HepG2 (cell line): Measurements from ENCODE around the gene CFAP221. TPM values are rescaled to one million over a fixed set of nuclear protein-coding genes. Genes with fewer than 3 reads are reported as not detected.

Experiments used
- ATAC-seq: fragments of 200-7000 bp; cut with Tn5 transposase; 3 replicates; pipeline ENCODE4 v1.9.1; 2020; ENCODE audit warnings: mild to moderate bottlenecking, moderate library complexity
- BruUV-seq: library from RNA; stranded (reverse); fragments of 400-500 nt; replicated peaks from 2 replicates; lab custom pipeline; 2021; lab: Mats Ljungman, UMichigan
- CTCF ChIA-PET: fragments of 300-600 bp; formaldehyde crosslinking; extraction: SDS; loops from one replicate; lab custom pipeline; 2021; ENCODE audit warnings: low total read pairs, inconsistent platforms, low intra/inter-chr PET ratio; lab: Yijun Ruan, JAX
- POLR2A ChIA-PET: fragments of 350-600 bp; sonication (Branson Sonifier 250); formaldehyde crosslinking; loops from one replicate; lab custom pipeline; 2020; ENCODE audit warnings: antibody characterized with exemption, inconsistent platforms; lab: Yijun Ruan, JAX
- DNase-seq: peaks from one replicate; pipeline ENCODE4 v3.0.0-alpha.2; 2015; ENCODE audit warnings: low spot score
- FAIRE-seq: peaks from 3 replicates; lab custom pipeline; 2011; peaks lifted over from hg19 to GRCh38; lab: Jason Lieb, UNC
- H2AFZ ChIP-seq: one replicate; pipeline ENCODE4 v1.6.1; 2011; ENCODE audit warnings: low read length, inconsistent platforms
- H3K27ac ChIP-seq: fragments of 300-600 bp; 3 replicates; pipeline ENCODE4 v1.8.0; 2011; ENCODE audit warnings: mixed run types, mild to moderate bottlenecking, mixed read lengths, low read length, inconsistent platforms; ENCODE audit not compliant: insufficient read depth; ENCODE audit errors: extremely low read length
- H3K27me3 ChIP-seq, 2 experiments: fragments of 200-600 bp in 1 of 2; 2 replicates in 1 of 2; 3 replicates in 1 of 2; pipeline versions ENCODE4 v1.6.0 to v1.8.0; 2011; ENCODE audit warnings: low read length in 2 of 2, mild to moderate bottlenecking in 2 of 2, moderate library complexity in 2 of 2, inconsistent platforms in 1 of 2; ENCODE audit not compliant: insufficient read depth in 2 of 2, control insufficient read depth in 1 of 2
- H3K36me3 ChIP-seq, 2 experiments: fragments of 200-600 bp in 1 of 2; replicated peaks in 1 of 2; 2 replicates in 1 of 2; 3 replicates in 1 of 2; pipeline versions ENCODE4 v1.5.1 to v1.8.0; 2011; ENCODE audit warnings: low read length in 2 of 2, inconsistent platforms in 1 of 2; ENCODE audit not compliant: insufficient read depth in 2 of 2, control insufficient read depth in 1 of 2
- H3K4me1 ChIP-seq: 2 replicates; pipeline ENCODE4 v1.5.1; 2012; ENCODE audit warnings: low read length, inconsistent platforms; ENCODE audit not compliant: insufficient read depth
- H3K4me2 ChIP-seq: 2 replicates; pipeline ENCODE4 v1.6.0; 2011; ENCODE audit warnings: low read depth, low read length, inconsistent platforms
- H3K4me3 ChIP-seq, 3 experiments: fragments of 200-600 bp in 1 of 3; sonication (generic), shearing (Covaris generic) in 1 of 3; replicated peaks in 1 of 3; 2 replicates each; pipeline ENCODE4 v1.5.1; 2011 to 2016; ENCODE audit warnings: low read length in 3 of 3, inconsistent platforms in 2 of 3, low read depth in 2 of 3, mild to moderate bottlenecking in 2 of 3, control low read depth in 1 of 3, mixed read lengths in 1 of 3; ENCODE audit not compliant: insufficient read depth in 1 of 3
- H3K79me2 ChIP-seq: one replicate; pipeline ENCODE4 v1.6.1; 2011; ENCODE audit warnings: low read length, inconsistent platforms; ENCODE audit not compliant: insufficient read depth
- H3K9ac ChIP-seq: 2 replicates; pipeline ENCODE4 v1.6.0; 2011; ENCODE audit warnings: mild to moderate bottlenecking, low read depth, low read length, inconsistent platforms; ENCODE audit not compliant: insufficient read depth
- H3K9me3 ChIP-seq: 2 replicates; pipeline ENCODE4 v1.5.1; 2012; ENCODE audit warnings: mild to moderate bottlenecking, low read length
- H4K20me1 ChIP-seq: 2 replicates; pipeline ENCODE4 v1.6.0; 2011; ENCODE audit warnings: inconsistent platforms, mild to moderate bottlenecking, low read length, moderate library complexity; ENCODE audit not compliant: insufficient read depth
- BCLAF1 ChIP-seq: fragments of 450-650 bp; IDR thresholded peaks from 2 replicates; pipeline ENCODE4 v1.6.1; 2017; ENCODE audit warnings: mild to moderate bottlenecking
- CEBPB ChIP-seq: IDR thresholded peaks from 2 replicates; pipeline ENCODE4 v1.6.1; 2011; ENCODE audit warnings: low read depth, low read length, improper control_type of control experiment, borderline replicate concordance
- HOXD1 ChIP-seq: sonication (generic); formaldehyde crosslinking; IDR thresholded peaks from 2 replicates; pipeline ENCODE4 v1.5.0; 2020; ENCODE audit warnings: missing genetic modification reagents
- IRF2 ChIP-seq: IDR thresholded peaks from 2 replicates; pipeline ENCODE4 v1.6.1; 2018; ENCODE audit warnings: missing genetic modification reagents, missing compliant biosample characterization
- SMARCC2 ChIP-seq: fragments of 450-650 bp; IDR thresholded peaks from 2 replicates; pipeline ENCODE4 v1.6.1; 2017; ENCODE audit warnings: antibody characterized with exemption, mild to moderate bottlenecking
- SOX13 ChIP-seq, 3 experiments: fragments of 450-650 bp in 1 of 3; sonication (generic) in 1 of 3; formaldehyde crosslinking in 1 of 3; IDR thresholded peaks in 2 of 3; conservative IDR thresholded peaks in 1 of 3; 2 replicates each; pipeline versions ENCODE4 v1.5.0 to v1.6.1; 2016 to 2020; ENCODE audit warnings: antibody characterized with exemption in 1 of 3, mild to moderate bottlenecking in 1 of 3, missing compliant biosample characterization in 1 of 3, missing genetic modification reagents in 1 of 3, moderate library complexity in 1 of 3
- TBL1XR1 ChIP-seq: fragments of 150-350 bp; IDR thresholded peaks from 2 replicates; pipeline ENCODE4 v1.6.1; 2014; ENCODE audit warnings: borderline replicate concordance, low read length; ENCODE audit not compliant: partially characterized antibody
- ZIK1 ChIP-seq: sonication (generic); formaldehyde crosslinking; IDR thresholded peaks from 2 replicates; pipeline ENCODE4 v1.5.0; 2020; ENCODE audit warnings: mild to moderate bottlenecking, low read depth, missing genetic modification reagents, borderline replicate concordance
- ZKSCAN1 ChIP-seq: fragments of 150-350 bp; IDR thresholded peaks from 2 replicates; pipeline ENCODE4 v1.6.1; 2014; ENCODE audit warnings: low read length
- ZNF10 ChIP-seq: sonication (generic); formaldehyde crosslinking; IDR thresholded peaks from 2 replicates; pipeline ENCODE4 v1.4.0; 2020; ENCODE audit warnings: mild to moderate bottlenecking, low read depth, missing genetic modification reagents, borderline replicate concordance
- ZNF263 ChIP-seq: sonication (generic); formaldehyde crosslinking; IDR thresholded peaks from 2 replicates; pipeline ENCODE4 v1.4.0; 2020; ENCODE audit warnings: missing genetic modification reagents
- ZNF572 ChIP-seq: sonication (generic); formaldehyde crosslinking; IDR thresholded peaks from 2 replicates; pipeline ENCODE4 v1.5.1; 2020; ENCODE audit warnings: mild to moderate bottlenecking, missing genetic modification reagents
- ZNF678 ChIP-seq: sonication (generic); formaldehyde crosslinking; IDR thresholded peaks from 2 replicates; pipeline ENCODE4 v1.4.0; 2020; ENCODE audit warnings: mild to moderate bottlenecking, missing genetic modification reagents
- ZSCAN25 ChIP-seq: sonication (generic); formaldehyde crosslinking; IDR thresholded peaks from 2 replicates; pipeline ENCODE4 v1.8.0; 2022; ENCODE audit warnings: mild to moderate bottlenecking, missing genetic modification reagents
- ZZZ3 ChIP-seq: sonication (generic); formaldehyde crosslinking; IDR thresholded peaks from 2 replicates; pipeline ENCODE4 v1.4.0; 2020; ENCODE audit warnings: missing genetic modification reagents, mild to moderate bottlenecking, borderline replicate concordance
- WGBS: methylation state at CpG from one replicate; pipeline ENCODE4 v1.1.6; 2017; ENCODE audit warnings: low lambda C conversion rate; 5-methylcytosine and 5-hydroxymethylcytosine counted together
- in situ Hi-C: cut with HindIII; loops from 2 replicates; pipeline ENCODE4 v1.10.0; 2017; ENCODE audit warnings: low pct_unique_long_range_greater_than_20kb; ENCODE audit not compliant: extremely low pct_ligation_motif_present
- intact Hi-C: fragments of 100-400 bp; cut with micrococcal nuclease; formaldehyde crosslinking; loops from one replicate; pipeline ENCODE4 v1.10.0; 2022; ENCODE audit not compliant: unreplicated experiment
- polyA plus RNA-seq, 8 experiments: library from polyadenylated mRNA; depleted of rRNA in 3 of 8; stranded (reverse) in 7 of 8; unstranded in 1 of 8; fragments of >200 nt; fragmentation: Illumina TruSeq in 4 of 8; extraction: Trizol in 4 of 8; gene quantifications; 2 replicates each; pipeline versions ENCODE4 v1.2.1 to v1.2.3, GENCODE V29; 2011 to 2016; ENCODE audit warnings: low read depth in 4 of 8, missing spikeins in 1 of 8, mixed read lengths in 1 of 8; ENCODE audit not compliant: insufficient read depth in 1 of 8
- total RNA-seq, 5 experiments: library from RNA; depleted of rRNA; stranded (reverse); fragments of >200 nt; fragmentation: Illumina TruSeq; extraction: Trizol; gene quantifications; 2 replicates each; pipeline ENCODE4 v1.2.3, GENCODE V29; 2016; ENCODE audit warnings: low read depth in 1 of 5

CFAP221 gene
- total and polyA plus RNA-seq, 2 of the 13 experiments (the other 11 are each of a cell fraction or from before 2014, with no cell fraction given): not detected

- no peaks in the 10 kb centered on the region for H3K4me1 ChIP-seq
- no peaks in the 10 kb centered on the region for H3K79me2 ChIP-seq
- H3K4me2 ChIP-seq: no peak overlapping the region
- FAIRE-seq (peak; percentile 51), DNase-seq (no peak), ATAC-seq (no peak; the same call in 1 of the 3 replicates)
- intact Hi-C loops: no loop called here
- ChIA-PET CTCF (no interaction called here), POLR2A (no interaction called here)
- no peaks in the 10 kb centered on the region for H3K36me3 ChIP-seq
- no peak for TF ChIP-seq ZNF263 (CRISPR knock-in tag)
- TF ChIP-seq ZZZ3 (CRISPR knock-in tag): no peak
- TF ChIP-seq ZNF678 (CRISPR knock-in tag): no peak
- no peak for TF ChIP-seq ZIK1 (CRISPR knock-in tag)
- TF ChIP-seq ZNF10: no peak
- TF ChIP-seq HOXD1: no peak
- no peak for TF ChIP-seq ZNF572
- TF ChIP-seq TBL1XR1: no peak
- no peak for TF ChIP-seq ZKSCAN1
- TF ChIP-seq SOX13 (IDR thresholded peaks at IDR 0.05): no peak
- peak in 1 of 2 experiments; percentile 25; a peak in 1 of 4 replicates for TF ChIP-seq SOX13 (CRISPR knock-in tag; conservative IDR thresholded peaks at IDR 0.05 in 1 of 2, IDR thresholded peaks at IDR 0.05 in 1 of 2)
- TF ChIP-seq IRF2 (CRISPR knock-in tag): no peak
- TF ChIP-seq ZSCAN25 (CRISPR knock-in tag): no peak
- TF ChIP-seq CEBPB: peak; percentile 49; the same call in 1 of the 2 replicates
- TF ChIP-seq BCLAF1: no peak
- TF ChIP-seq SMARCC2: no peak
- BruUV-seq: no TSS peak
- H4K20me1 ChIP-seq: no peaks in the 10 kb centered on the region
- no peak overlapping the region for H3K27ac ChIP-seq
- 1% methylated on average over 2 of the region's 2 CpGs for WGBS
- H3K9me3 ChIP-seq: no peaks in the 10 kb centered on the region
- in situ Hi-C loops: no loop called here
- H3K9ac ChIP-seq: no peak overlapping the region
- H3K4me3 ChIP-seq: no peak overlapping the region
- no peak overlapping the region for H2AFZ ChIP-seq
- peaks cover 0 to 18% of the 10 kb centered on the region in 2 experiments; a peak in 2 of 5 replicates for H3K27me3 ChIP-seq
Measured at GRCh38 chr2:119650846-119651370, 106.7 kb downstream of the CFAP221 start.
